Measurements from ENCODE around the gene SLIT3. TPM values are rescaled to one million over a fixed set of nuclear protein-coding genes. Genes with fewer than 3 reads are reported as not detected.

Gene SLIT3
- total RNA-seq, 1 donor from 2014 or later = 0.75 TPM

DNA sequence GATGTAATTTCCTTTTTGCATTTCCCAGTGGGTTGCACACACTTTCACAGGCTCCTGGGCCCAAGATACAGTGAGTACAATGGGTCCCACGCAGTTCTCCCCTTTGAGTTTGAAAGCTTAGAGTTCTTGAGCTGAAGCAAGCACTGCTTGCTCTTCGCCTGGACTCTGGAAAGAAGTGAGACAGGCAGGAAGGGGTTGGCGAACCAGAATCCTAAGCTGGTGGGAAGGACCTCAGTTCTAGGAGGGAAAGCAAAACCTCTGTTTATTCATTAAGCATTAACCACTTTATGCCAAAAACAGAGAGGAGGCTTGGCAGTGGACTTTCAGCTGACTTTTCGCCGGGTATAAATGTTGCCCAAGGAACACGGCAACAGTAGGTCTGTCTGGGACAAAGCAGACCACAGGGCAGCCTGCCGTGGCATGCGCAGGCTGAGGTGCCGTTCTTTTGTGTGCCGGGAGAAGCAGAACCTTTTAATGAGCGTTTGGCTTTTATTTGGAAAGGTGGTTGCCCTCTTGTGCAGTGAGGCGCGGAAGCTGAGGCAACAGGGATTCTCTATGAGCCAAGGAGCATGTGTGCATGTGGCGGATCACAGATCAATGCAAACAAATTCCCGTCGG is 481.8 kb downstream of the SLIT3 start:
- DNase-seq (ENCODE audit: low spot score) = peak; percentile 49
- ATAC-seq = peak; percentile 78

DNA sequence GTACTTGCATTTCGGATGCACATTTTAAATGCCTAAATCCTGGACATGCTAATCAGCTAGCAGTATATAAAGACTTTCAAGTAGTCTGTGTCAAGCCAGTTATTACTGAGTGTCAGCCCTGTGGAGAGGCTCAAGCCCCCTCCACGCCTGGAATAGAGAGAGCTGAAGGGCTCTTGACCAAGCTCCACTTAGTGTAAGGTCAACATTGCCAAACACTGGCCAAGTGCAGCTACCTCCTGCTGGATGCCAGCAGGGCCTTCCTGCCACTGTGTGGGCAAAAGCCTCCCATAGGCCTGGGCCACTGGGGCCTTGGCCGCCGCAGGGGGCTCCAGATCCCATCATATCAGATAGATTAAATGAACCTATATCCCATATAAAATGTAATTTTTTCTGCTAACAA is 482.4 kb downstream of the SLIT3 start:
- DNase-seq (ENCODE audit: low spot score) (no peak), ATAC-seq (peak; percentile 74)

DNA sequence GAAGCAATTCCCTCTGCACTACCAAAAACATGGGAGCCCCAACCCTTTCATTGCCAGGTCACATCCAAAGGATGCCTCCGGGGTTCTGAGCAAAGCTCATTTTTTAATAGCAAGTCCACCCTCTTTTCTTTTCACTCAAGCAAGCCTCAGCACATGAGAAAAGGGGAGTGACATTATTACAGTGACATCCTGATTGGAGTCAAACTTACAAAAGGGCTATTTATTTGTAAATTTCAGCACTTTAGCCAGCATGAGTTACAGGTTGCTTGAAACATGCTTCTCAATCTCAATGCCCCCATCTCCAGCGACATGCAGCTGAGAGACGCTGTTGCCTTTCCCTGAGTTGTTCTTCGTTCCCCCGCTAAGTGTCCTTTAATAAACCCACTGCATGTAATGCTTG is 483.3 kb downstream of the SLIT3 start:
- ATAC-seq = no peak
- no peak for DNase-seq (ENCODE audit: low spot score)

DNA sequence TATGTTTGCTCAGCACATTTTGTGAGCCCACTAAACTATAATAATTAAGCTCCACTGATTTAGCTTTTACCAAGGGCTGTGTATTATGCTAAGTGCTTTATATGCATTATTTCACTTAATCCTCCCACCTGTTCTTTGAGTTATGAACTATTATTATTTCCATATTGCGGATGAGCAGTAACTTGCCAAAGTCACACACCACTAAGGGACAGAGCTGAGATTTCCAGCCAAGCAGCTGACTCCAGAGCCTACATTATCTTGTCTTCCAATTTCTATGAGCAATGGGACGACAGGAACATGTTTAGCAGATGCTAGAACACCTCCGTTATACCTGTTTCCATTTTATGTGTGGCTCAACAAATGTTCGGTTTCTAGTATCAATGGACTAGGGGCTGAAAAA is 484.3 kb downstream of the SLIT3 start:
- no peak for DNase-seq (ENCODE audit: low spot score)
- no peak for ATAC-seq

GRCh38 chr5:168813184-168813968 is 487.6 kb downstream of the SLIT3 start:
- DNase-seq (ENCODE audit: low spot score) = no peak
- no peak for ATAC-seq

DNA sequence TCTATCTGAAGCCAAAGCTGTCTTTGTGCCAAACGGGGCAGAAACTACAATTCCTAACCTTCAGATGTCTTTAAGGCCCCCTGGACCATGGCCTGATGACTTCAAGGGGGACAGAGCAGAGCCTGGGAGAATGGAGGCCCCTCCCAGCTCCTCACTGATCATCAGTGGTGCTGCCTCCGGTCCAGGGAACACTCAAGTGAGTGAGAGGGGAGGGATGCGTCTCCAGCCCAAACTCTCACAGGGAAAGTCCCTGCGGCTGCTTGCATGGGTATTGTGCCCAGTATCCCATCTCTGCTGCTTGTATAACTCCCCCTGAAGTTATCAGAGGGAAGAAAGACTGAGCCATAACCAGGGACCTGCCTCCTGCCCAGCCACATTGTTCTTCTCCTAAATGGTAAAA is 490.3 kb downstream of the SLIT3 start:
- ATAC-seq (no peak), DNase-seq (ENCODE audit: low spot score) (no peak)

GRCh38 chr5:168809218-168809617 is 491.7 kb downstream of the SLIT3 start:
- no peak for ATAC-seq
- no peak for DNase-seq (ENCODE audit: low spot score)

DNA sequence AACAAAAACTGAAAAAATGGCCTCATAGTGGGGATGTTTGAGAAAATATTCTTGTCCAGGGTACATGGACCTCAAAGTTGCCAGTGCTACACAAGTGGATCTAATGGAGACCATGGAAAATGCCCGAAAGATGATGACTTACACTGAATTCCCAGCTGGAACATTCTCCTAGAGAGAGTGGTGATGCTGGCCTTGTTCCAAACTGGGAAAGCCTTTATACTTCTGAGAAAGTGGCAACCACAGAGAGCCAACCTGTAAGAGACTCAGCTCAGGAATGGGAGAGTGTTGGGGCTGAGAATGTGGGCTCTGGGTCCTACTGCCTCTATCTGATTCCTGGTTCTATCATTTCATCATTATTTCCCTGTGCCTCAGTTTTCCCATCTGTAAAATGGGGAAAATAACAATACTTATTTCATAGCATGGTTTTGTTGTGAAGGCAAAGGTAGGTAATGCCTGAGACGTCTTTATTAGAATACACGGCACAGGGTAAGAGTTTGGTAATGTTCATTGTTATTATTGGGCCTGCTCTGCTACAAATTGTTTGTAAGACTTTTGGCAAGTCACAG is 492.8 kb downstream of the SLIT3 start:
- DNase-seq (ENCODE audit: low spot score) (no peak), ATAC-seq (no peak)

GRCh38 chr5:168807287-168807686 is 493.7 kb downstream of the SLIT3 start:
- DNase-seq (ENCODE audit: low spot score) (no peak), ATAC-seq (no peak)

DNA sequence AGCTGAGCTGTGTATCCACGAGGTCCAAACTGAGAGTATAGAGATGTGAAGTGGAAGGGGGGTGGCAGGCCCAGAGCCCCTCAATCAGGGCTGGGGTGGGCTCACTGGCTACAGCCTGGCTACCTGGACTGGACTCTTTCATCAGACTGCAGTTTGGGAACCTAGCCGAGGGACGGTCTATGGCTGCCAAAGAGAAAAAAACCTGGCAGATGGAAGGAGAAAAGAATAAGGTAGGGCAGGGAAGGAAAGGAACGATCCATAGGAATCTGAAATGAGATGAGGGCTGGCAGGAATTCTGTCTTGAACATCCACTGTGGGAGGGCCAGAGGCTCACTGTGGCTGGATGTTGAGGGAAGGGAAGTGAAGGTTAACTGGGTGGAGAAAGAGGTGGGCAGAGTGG is 497.4 kb downstream of the SLIT3 start:
- no peak for DNase-seq (ENCODE audit: low spot score)
- no peak for ATAC-seq

DNA sequence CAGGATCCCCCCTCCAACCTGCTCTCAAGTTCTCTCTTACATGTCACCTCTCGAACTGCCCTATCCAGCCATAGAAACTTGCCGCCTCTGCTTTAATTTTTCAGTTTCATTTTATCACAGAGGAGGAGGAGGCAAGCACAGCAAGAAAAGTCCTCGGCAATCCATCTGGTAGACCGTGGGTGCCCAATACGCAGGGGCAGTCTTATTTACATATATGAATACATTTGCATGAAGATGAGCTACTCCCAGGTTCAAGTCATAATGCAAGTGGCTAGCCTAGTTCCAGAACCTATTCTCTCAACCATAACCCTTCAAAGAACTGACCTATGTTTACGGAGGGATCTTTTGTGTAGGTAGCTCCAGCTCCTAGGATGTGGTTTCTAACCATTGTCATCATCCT is 498.6 kb downstream of the SLIT3 start:
- DNase-seq (ENCODE audit: low spot score) (no peak), ATAC-seq (no peak)

DNA sequence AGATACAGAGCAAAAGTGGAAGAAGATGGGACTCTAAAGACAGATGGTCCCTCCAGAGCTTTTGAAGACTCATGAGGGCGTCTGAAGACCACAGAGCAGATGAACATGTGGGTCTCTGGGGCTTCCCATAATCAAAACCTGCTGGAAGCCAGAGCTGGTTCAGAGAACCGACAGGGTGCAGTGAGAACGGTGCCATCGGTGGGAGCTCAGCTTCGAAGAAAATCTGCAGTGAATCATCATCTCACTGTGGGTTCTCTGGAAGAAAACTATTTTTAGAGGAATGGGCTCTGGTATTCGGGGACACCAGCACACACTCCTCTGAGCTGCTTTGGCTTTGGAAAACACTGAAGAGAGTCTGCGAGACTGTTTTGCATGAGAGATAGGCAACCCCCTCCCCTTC is 499.4 kb downstream of the SLIT3 start:
- ATAC-seq (no peak), DNase-seq (ENCODE audit: low spot score) (no peak)

DNA sequence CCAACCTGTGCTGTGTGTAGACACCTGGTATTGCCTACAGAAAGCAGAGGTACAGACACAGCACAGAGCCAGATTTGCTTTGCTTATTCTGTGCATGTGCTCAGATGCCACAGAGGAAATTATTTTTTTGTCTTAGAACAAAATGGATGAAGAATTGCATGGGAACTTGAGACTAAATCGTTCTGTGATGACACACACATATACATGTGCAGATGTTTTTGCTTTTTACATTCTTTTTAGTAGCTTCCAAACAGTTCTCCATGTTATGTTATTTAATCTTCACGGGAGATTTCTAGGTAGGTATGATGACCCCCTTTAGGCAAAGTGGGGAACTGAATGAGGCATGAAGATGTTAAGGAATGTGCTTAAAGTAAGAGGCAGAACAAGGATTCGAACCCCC is 500.2 kb downstream of the SLIT3 start:
- ATAC-seq (no peak), DNase-seq (ENCODE audit: low spot score) (no peak)

DNA sequence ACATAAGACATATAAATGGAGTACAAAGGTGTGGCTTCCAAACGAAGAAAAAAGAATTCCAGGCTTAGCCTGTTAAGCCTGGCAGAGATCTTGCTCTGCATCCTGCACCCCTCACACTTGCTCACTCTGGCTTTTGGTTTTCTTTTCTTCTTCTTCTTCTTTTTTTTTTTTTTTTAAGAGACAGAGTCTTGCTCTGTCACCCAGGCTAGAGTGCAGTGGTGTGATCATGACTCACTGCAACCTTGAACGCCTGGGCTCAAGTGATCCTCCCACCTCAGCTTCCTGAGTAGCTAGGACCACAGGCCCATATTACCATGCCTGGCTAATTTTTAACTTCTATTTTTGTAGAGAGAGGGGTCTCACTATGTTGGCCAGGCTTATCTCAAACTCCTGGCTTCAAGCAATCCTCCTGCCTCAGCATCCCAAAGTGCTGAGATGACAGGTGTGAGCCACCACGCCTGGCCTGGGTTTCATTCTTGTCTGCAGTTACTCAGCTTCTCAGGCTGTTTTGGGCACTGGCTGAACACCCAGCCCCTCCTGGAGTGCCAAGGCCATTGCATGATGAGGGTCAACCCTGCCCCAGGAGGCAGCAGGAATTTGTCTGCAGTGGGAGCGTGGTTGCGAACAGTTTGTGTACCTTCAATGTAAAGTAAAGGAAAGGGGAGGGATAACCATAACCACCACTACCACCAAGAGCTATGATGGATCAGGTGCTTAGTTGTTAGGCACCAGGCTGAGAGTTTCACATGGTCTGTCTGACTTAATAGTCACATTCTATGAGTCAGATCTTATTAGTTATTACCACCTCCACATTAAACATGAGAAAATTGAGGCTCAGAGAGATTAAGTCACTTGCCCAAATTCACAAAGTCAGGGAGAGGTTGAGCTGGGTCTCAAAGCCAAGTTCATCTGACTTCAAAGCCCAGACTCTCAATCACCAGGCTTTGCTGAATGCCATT is 502.6 kb downstream of the SLIT3 start:
- DNase-seq (ENCODE audit: low spot score) (no peak), ATAC-seq (no peak)

GRCh38 chr5:168796593-168797580 is 504.1 kb downstream of the SLIT3 start:
- DNase-seq (ENCODE audit: low spot score) (no peak), ATAC-seq (no peak)

DNA sequence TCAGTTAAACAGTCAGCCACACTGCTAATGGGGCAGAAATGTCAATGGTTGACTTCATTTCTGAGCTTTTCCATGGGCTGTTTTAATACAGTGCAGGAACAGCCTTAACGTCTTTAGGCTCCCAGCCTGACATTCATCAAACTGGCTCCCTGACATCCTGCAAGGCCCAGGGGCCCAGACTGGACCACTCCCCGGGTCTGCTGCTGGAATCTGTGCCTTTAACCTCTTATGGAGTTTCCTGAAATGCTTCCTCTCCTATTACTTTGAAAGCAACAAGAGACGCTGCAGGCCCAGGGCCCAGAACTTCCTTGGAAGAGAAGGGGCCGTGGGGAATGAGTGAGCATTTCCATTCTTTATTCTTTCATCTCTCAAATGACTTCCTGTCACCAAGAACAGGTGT is 504.9 kb downstream of the SLIT3 start:
- no peak for ATAC-seq
- DNase-seq (ENCODE audit: low spot score) = no peak

- DNase-seq (ENCODE audit: low spot score) (no peak), ATAC-seq (no peak)
Measured at GRCh38 chr5:168793841-168794837, 506.8 kb downstream of the SLIT3 start.

- no peak for DNase-seq (ENCODE audit: low spot score)
- ATAC-seq = no peak
Measured at GRCh38 chr5:168792678-168793077, 508.3 kb downstream of the SLIT3 start.

All from left lobe of liver (tissue), 2 donors.